SK-N-SH treated with all-trans-retinoic acid at 6 μM for 48 hours (cell line): Measurements from ENCODE around the gene MEIS2.

Experiments used
- ARNTL ChIP-seq: fragments of 450-650 bp; formaldehyde crosslinking; IDR thresholded peaks from 2 replicates; pipeline ENCODE4 v1.5.0; 2020; ENCODE audit warnings: low read depth, mild to moderate bottlenecking, moderate library complexity, borderline replicate concordance
- OSR1 ChIP-seq: fragments of 250-450 bp; sonication (Bioruptor Pico); IDR thresholded peaks from 2 replicates; pipeline ENCODE4 v1.8.0; 2022; ENCODE audit warnings: moderate library complexity, mild to moderate bottlenecking, inconsistent platforms
- PPARA ChIP-seq: fragments of 250-450 bp; sonication (Bioruptor Pico); IDR thresholded peaks from 2 replicates; pipeline ENCODE4 v1.5.0; 2020; ENCODE audit warnings: mild to moderate bottlenecking, borderline replicate concordance
- RARB ChIP-seq: fragments of 250-450 bp; sonication (Bioruptor Pico); IDR thresholded peaks from 2 replicates; pipeline ENCODE4 v1.8.0; 2021; ENCODE audit warnings: mild to moderate bottlenecking, moderate library complexity
- SNAI2 ChIP-seq: fragments of 250-450 bp; sonication (Bioruptor Pico); IDR thresholded peaks from 2 replicates; pipeline ENCODE4 v1.5.0; 2020; ENCODE audit warnings: mild to moderate bottlenecking, moderate library complexity
- TCF4 ChIP-seq: fragments of 250-450 bp; sonication (Bioruptor Pico); IDR thresholded peaks from 2 replicates; pipeline ENCODE4 v1.8.0; 2021; ENCODE audit warnings: mild to moderate bottlenecking, moderate library complexity, borderline replicate concordance
- ZFP3 ChIP-seq: fragments of 250-450 bp; sonication (Bioruptor Pico); IDR thresholded peaks from 2 replicates; pipeline ENCODE4 v1.5.0; 2020; ENCODE audit warnings: mild to moderate bottlenecking, moderate library complexity
- ZNF565 ChIP-seq: fragments of 450-650 bp; formaldehyde crosslinking; conservative IDR thresholded peaks from 2 replicates; pipeline ENCODE4 v1.5.0; 2020; ENCODE audit warnings: low read depth, mild to moderate bottlenecking, moderate library complexity
- ZNF8 ChIP-seq: fragments of 450-650 bp; formaldehyde crosslinking; IDR thresholded peaks from 2 replicates; pipeline ENCODE4 v1.5.0; 2020; ENCODE audit warnings: mild to moderate bottlenecking, moderate library complexity
- TF ChIP-seq, protein P1 (sequence below): fragments of 250-450 bp; sonication (Bioruptor Pico); IDR thresholded peaks from 2 replicates; pipeline ENCODE4 v1.5.0; 2020; ENCODE audit warnings: mild to moderate bottlenecking, moderate library complexity
- TF ChIP-seq, protein P2 (sequence below): fragments of 250-450 bp; sonication (Bioruptor Pico); IDR thresholded peaks from 2 replicates; pipeline ENCODE4 v1.8.0; 2020; ENCODE audit warnings: mild to moderate bottlenecking, moderate library complexity, borderline replicate concordance
- TF ChIP-seq, protein P3 (sequence below): fragments of 250-450 bp; sonication (Bioruptor Pico); IDR thresholded peaks from 2 replicates; pipeline ENCODE4 v1.8.0; 2021; ENCODE audit warnings: low read depth, mild to moderate bottlenecking, moderate library complexity, borderline replicate concordance
- TF ChIP-seq, protein P4 (sequence below): fragments of 250-450 bp; sonication (Bioruptor Pico); IDR thresholded peaks from 2 replicates; pipeline ENCODE4 v1.5.1; 2021; ENCODE audit warnings: mild to moderate bottlenecking, moderate library complexity
- TF ChIP-seq, protein P5 (sequence below): fragments of 250-450 bp; sonication (Bioruptor Pico); IDR thresholded peaks from 2 replicates; pipeline ENCODE4 v1.5.1; 2020; ENCODE audit warnings: low read depth, mild to moderate bottlenecking, moderate library complexity

DNA sequence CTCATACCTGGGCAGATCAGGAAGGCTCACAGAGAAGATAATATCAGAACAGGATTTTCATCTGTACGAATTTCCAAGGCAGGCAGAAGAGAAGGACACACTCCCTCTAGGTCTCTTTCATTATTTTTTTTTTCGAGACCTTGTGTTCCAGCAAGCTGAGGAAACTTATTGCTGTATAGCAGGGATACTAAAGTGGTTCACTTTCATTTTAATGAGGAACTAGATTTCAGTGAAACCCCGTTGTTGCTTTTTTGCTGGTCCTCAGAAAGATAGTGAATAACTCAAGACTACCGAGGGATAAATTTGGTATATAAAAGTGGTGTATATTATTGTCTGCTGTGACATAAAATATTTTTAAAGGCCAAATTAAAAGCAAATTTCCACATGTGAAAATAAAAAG is 24.6 kb downstream of the MEIS2 start:
- TF ChIP-seq, protein P1, sequence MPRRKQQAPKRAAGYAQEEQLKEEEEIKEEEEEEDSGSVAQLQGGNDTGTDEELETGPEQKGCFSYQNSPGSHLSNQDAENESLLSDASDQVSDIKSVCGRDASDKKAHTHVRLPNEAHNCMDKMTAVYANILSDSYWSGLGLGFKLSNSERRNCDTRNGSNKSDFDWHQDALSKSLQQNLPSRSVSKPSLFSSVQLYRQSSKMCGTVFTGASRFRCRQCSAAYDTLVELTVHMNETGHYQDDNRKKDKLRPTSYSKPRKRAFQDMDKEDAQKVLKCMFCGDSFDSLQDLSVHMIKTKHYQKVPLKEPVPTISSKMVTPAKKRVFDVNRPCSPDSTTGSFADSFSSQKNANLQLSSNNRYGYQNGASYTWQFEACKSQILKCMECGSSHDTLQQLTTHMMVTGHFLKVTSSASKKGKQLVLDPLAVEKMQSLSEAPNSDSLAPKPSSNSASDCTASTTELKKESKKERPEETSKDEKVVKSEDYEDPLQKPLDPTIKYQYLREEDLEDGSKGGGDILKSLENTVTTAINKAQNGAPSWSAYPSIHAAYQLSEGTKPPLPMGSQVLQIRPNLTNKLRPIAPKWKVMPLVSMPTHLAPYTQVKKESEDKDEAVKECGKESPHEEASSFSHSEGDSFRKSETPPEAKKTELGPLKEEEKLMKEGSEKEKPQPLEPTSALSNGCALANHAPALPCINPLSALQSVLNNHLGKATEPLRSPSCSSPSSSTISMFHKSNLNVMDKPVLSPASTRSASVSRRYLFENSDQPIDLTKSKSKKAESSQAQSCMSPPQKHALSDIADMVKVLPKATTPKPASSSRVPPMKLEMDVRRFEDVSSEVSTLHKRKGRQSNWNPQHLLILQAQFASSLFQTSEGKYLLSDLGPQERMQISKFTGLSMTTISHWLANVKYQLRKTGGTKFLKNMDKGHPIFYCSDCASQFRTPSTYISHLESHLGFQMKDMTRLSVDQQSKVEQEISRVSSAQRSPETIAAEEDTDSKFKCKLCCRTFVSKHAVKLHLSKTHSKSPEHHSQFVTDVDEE (CRISPR knock-in tag), result no peak
- TF ChIP-seq OSR1 (CRISPR knock-in tag) (no peak), RARB (CRISPR knock-in tag) (no peak), ZFP3 (CRISPR knock-in tag) (no peak), ZNF565 (no peak), TCF4 (CRISPR knock-in tag) (no peak), ZNF8 (CRISPR knock-in tag) (no peak), PPARA (CRISPR knock-in tag) (no peak), ARNTL (CRISPR knock-in tag) (no peak), SNAI2 (CRISPR knock-in tag) (no peak)
- TF ChIP-seq, protein P2, sequence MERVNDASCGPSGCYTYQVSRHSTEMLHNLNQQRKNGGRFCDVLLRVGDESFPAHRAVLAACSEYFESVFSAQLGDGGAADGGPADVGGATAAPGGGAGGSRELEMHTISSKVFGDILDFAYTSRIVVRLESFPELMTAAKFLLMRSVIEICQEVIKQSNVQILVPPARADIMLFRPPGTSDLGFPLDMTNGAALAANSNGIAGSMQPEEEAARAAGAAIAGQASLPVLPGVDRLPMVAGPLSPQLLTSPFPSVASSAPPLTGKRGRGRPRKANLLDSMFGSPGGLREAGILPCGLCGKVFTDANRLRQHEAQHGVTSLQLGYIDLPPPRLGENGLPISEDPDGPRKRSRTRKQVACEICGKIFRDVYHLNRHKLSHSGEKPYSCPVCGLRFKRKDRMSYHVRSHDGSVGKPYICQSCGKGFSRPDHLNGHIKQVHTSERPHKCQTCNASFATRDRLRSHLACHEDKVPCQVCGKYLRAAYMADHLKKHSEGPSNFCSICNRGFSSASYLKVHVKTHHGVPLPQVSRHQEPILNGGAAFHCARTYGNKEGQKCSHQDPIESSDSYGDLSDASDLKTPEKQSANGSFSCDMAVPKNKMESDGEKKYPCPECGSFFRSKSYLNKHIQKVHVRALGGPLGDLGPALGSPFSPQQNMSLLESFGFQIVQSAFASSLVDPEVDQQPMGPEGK (CRISPR knock-in tag), result no peak
- TF ChIP-seq, protein P3, sequence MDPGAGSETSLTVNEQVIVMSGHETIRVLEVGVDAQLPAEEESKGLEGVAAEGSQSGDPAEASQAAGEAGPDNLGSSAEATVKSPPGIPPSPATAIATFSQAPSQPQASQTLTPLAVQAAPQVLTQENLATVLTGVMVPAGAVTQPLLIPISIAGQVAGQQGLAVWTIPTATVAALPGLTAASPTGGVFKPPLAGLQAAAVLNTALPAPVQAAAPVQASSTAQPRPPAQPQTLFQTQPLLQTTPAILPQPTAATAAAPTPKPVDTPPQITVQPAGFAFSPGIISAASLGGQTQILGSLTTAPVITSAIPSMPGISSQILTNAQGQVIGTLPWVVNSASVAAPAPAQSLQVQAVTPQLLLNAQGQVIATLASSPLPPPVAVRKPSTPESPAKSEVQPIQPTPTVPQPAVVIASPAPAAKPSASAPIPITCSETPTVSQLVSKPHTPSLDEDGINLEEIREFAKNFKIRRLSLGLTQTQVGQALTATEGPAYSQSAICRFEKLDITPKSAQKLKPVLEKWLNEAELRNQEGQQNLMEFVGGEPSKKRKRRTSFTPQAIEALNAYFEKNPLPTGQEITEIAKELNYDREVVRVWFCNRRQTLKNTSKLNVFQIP (CRISPR knock-in tag), result no peak
- TF ChIP-seq, protein P4, sequence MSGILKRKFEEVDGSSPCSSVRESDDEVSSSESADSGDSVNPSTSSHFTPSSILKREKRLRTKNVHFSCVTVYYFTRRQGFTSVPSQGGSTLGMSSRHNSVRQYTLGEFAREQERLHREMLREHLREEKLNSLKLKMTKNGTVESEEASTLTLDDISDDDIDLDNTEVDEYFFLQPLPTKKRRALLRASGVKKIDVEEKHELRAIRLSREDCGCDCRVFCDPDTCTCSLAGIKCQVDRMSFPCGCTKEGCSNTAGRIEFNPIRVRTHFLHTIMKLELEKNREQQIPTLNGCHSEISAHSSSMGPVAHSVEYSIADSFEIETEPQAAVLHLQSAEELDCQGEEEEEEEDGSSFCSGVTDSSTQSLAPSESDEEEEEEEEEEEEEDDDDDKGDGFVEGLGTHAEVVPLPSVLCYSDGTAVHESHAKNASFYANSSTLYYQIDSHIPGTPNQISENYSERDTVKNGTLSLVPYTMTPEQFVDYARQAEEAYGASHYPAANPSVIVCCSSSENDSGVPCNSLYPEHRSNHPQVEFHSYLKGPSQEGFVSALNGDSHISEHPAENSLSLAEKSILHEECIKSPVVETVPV (CRISPR knock-in tag), result no peak
- TF ChIP-seq, protein P5, sequence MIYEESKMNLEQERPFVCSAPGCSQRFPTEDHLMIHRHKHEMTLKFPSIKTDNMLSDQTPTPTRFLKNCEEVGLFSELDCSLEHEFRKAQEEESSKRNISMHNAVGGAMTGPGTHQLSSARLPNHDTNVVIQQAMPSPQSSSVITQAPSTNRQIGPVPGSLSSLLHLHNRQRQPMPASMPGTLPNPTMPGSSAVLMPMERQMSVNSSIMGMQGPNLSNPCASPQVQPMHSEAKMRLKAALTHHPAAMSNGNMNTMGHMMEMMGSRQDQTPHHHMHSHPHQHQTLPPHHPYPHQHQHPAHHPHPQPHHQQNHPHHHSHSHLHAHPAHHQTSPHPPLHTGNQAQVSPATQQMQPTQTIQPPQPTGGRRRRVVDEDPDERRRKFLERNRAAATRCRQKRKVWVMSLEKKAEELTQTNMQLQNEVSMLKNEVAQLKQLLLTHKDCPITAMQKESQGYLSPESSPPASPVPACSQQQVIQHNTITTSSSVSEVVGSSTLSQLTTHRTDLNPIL, result no peak
